ENCODE measurements around the gene MAGI2. TPM values are rescaled to one million over a fixed set of nuclear protein-coding genes. Genes with fewer than 3 reads are reported as not detected.

Gene MAGI2
- total RNA-seq, 1 experiment from 2014 or later: 0.22 TPM

GRCh38 chr7:78769481-78770101, 683.9 kb downstream of the MAGI2 start:
- POLR2A ChIA-PET: no interaction called here
- Histone ChIP-seq H4K20me1 (ENCODE audit: insufficient read depth) (no peaks in the 10 kb centered on the region), H3K4me1 (ENCODE audit: control insufficient read depth in 1 of 2, insufficient read depth in 2 of 2, low read length in 2 of 2) (no peaks in the 10 kb centered on the region), H3K27ac (ENCODE audit: low read depth, low read length) (no peak overlapping the region), H3K79me2 (ENCODE audit: insufficient read depth, low read length) (no peaks in the 10 kb centered on the region), H3K9me2 (ENCODE audit: insufficient read depth) (no peaks in the 10 kb centered on the region), H3K27me3 (ENCODE audit: insufficient read depth, low read length) (peaks cover 36% of the 10 kb centered on the region), H3K9ac (ENCODE audit: low read length) (no peak overlapping the region), H3K4me3 (replicated peaks in 1 of 2; ENCODE audit: low read depth in 1 of 2, low read length in 2 of 2) (no peak overlapping the region), H3K36me3 (ENCODE audit: control insufficient read depth in 1 of 2, insufficient read depth in 2 of 2, low read length in 2 of 2) (no peaks in the 10 kb centered on the region), H3K9me3 (ENCODE audit: control insufficient read depth in 1 of 2, insufficient read depth in 1 of 2, low read depth in 1 of 2, low read length in 2 of 2) (no peaks in the 10 kb centered on the region), H2AFZ (ENCODE audit: low read depth, low read length, poor library complexity, severe bottlenecking) (no peak overlapping the region), H3K4me2 (ENCODE audit: low read length) (no peak overlapping the region)
- RAD21 ChIA-PET (ENCODE audit: low non-redundant PET in 1 of 2, low total read pairs in 2 of 2, uncharacterized antibody in 2 of 2, unreplicated experiment in 2 of 2): no interaction called here
- ATAC-seq (no peak), DNase-seq (ENCODE audit: low read depth, low spot score) (no peak)
- BruUV-seq (replicated peaks): no TSS peak
- TF ChIP-seq REST (IDR thresholded peaks at IDR 0.05; ENCODE audit: low read depth): no peak
- no peak for TF ChIP-seq FOSL1 (IDR thresholded peaks at IDR 0.05; ENCODE audit: low read depth)
- TF ChIP-seq CBX3 (IDR thresholded peaks at IDR 0.05; ENCODE audit: low read depth): no peak
- TF ChIP-seq JUND (IDR thresholded peaks at IDR 0.05): no peak
- no peak for TF ChIP-seq SIN3A (IDR thresholded peaks at IDR 0.05; ENCODE audit: low read depth)
- TF ChIP-seq ZFX (IDR thresholded peaks at IDR 0.05): no peak
- no peak for TF ChIP-seq TCF7L2 (IDR thresholded peaks at IDR 0.05; ENCODE audit: borderline replicate concordance, extremely low read depth, insufficient read depth, insufficient read length)
- TF ChIP-seq, protein P1, sequence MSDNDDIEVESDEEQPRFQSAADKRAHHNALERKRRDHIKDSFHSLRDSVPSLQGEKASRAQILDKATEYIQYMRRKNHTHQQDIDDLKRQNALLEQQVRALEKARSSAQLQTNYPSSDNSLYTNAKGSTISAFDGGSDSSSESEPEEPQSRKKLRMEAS (IDR thresholded peaks at IDR 0.05): no peak
- no peak for TF ChIP-seq SP1 (IDR thresholded peaks at IDR 0.05; ENCODE audit: low read depth)
- TF ChIP-seq, protein P2, sequence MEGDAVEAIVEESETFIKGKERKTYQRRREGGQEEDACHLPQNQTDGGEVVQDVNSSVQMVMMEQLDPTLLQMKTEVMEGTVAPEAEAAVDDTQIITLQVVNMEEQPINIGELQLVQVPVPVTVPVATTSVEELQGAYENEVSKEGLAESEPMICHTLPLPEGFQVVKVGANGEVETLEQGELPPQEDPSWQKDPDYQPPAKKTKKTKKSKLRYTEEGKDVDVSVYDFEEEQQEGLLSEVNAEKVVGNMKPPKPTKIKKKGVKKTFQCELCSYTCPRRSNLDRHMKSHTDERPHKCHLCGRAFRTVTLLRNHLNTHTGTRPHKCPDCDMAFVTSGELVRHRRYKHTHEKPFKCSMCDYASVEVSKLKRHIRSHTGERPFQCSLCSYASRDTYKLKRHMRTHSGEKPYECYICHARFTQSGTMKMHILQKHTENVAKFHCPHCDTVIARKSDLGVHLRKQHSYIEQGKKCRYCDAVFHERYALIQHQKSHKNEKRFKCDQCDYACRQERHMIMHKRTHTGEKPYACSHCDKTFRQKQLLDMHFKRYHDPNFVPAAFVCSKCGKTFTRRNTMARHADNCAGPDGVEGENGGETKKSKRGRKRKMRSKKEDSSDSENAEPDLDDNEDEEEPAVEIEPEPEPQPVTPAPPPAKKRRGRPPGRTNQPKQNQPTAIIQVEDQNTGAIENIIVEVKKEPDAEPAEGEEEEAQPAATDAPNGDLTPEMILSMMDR (IDR thresholded peaks at IDR 0.05 in 2 of 3, conservative IDR thresholded peaks at IDR 0.05 in 1 of 3; ENCODE audit: borderline replicate concordance in 1 of 3, insufficient read depth in 1 of 3, low read depth in 2 of 3, low read length in 2 of 3): no peak
- TF ChIP-seq EZH2phosphoT487 (IDR thresholded peaks at IDR 0.05; ENCODE audit: borderline replicate concordance): no peak
- TF ChIP-seq, protein P3, sequence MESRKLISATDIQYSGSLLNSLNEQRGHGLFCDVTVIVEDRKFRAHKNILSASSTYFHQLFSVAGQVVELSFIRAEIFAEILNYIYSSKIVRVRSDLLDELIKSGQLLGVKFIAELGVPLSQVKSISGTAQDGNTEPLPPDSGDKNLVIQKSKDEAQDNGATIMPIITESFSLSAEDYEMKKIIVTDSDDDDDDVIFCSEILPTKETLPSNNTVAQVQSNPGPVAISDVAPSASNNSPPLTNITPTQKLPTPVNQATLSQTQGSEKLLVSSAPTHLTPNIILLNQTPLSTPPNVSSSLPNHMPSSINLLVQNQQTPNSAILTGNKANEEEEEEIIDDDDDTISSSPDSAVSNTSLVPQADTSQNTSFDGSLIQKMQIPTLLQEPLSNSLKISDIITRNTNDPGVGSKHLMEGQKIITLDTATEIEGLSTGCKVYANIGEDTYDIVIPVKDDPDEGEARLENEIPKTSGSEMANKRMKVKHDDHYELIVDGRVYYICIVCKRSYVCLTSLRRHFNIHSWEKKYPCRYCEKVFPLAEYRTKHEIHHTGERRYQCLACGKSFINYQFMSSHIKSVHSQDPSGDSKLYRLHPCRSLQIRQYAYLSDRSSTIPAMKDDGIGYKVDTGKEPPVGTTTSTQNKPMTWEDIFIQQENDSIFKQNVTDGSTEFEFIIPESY (IDR thresholded peaks at IDR 0.05; ENCODE audit: extremely low read depth, insufficient replicate concordance, low read length): no peak
- TF ChIP-seq RAD21 (IDR thresholded peaks at IDR 0.05; ENCODE audit: low read depth): no peak
- intact Hi-C loops (cut with micrococcal nuclease): no loop called here
- CTCF ChIA-PET: no interaction called here
